NT2/D1 (cell line): Measurements from ENCODE around the gene CEMP1.
"Not testable (repeated sequence)": the region's sequence is repeated elsewhere in the genome, so short reads cannot be mapped to it uniquely, and the experiment has no call there.

Source experiments
- YY1 ChIP-seq: IDR thresholded peaks from 2 replicates; pipeline ENCODE4 v1.6.1; 2011; ENCODE audit not compliant: insufficient read length, insufficient read depth
- ZNF274 ChIP-seq: IDR thresholded peaks from 2 replicates; pipeline ENCODE4 v1.6.1; 2011; ENCODE audit warnings: mild to moderate bottlenecking, low read depth, low read length

DNA sequence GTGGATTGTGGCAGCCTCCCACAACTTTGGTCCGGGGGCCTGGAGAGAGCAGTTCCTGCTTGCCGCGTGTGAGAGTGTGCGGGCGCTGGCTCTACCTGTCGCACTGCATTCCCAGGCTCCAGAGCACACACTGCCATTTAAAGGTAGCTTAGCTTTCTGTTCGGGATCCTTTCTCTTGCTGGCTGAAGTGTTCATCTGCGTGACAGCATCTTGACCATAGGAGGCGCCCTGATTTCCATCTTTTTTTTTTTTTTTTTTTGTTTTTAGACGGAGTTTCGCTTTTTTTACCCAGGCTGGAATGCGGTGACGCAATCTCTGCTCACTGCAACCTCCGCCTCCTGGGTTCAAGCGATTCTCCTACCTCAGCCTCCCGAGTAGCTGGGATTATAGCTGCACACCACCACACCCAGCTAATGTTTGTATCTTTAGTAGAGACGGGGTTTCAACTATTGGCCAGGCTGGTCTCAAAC, 20.2 kb upstream of the CEMP1 start:
- TF ChIP-seq ZNF274, YY1: not testable (repeated sequence)
